Neutrophil (primary cell): ENCODE measurements around the gene CYP2A7.
"Not testable (repeated sequence)": the region's sequence is repeated elsewhere in the genome, so short reads cannot be mapped to it uniquely, and the experiment has no call there.

Experiments
- H3K27ac ChIP-seq: fragments of 200-600 bp; sonication (generic); 2 replicates; pipeline ENCODE4 v1.5.1; 2016; ENCODE audit warnings: mild to moderate bottlenecking, moderate library complexity
- H3K27me3 ChIP-seq: fragments of 200-600 bp; sonication (generic); 2 replicates; pipeline ENCODE4 v1.6.0; 2016; ENCODE audit warnings: mild to moderate bottlenecking
- H3K36me3 ChIP-seq: fragments of 200-600 bp; sonication (generic); 2 replicates; pipeline ENCODE4 v1.5.1; 2017
- H3K4me1 ChIP-seq, 2 experiments: fragments of 200-600 bp in 1 of 2; sonication (generic) in 1 of 2; 1 replicate in 1 of 2; 2 replicates in 1 of 2; pipeline versions ENCODE4 v1.5.1 to v1.6.1; 2013 to 2016; ENCODE audit warnings: low read depth in 1 of 2, low read length in 1 of 2, mild to moderate bottlenecking in 1 of 2, moderate library complexity in 1 of 2; ENCODE audit not compliant: control insufficient read depth in 1 of 2, insufficient read depth in 1 of 2
- H3K4me3 ChIP-seq, 2 experiments: fragments of 200-600 bp in 1 of 2; sonication (generic) in 1 of 2; 1 replicate in 1 of 2; 2 replicates in 1 of 2; pipeline ENCODE4 v1.5.1; 2013 to 2016; ENCODE audit warnings: low read depth in 1 of 2, low read length in 1 of 2, mild to moderate bottlenecking in 1 of 2, moderate library complexity in 1 of 2
- H3K9me3 ChIP-seq: fragments of 200-600 bp; sonication (generic); 2 replicates; pipeline ENCODE4 v1.5.1; 2016
- CTCF ChIP-seq: fragments of 200-600 bp; sonication (generic); IDR thresholded peaks from 2 replicates; pipeline ENCODE4 v1.5.1; 2016; ENCODE audit warnings: antibody characterized with exemption

CYP2A7 gene

GRCh38 chr19:40921005-40921897, 39.2 kb upstream of the CYP2A7 start:
- TF ChIP-seq CTCF: no peak
- no peaks in the 10 kb centered on the region for H3K9me3 ChIP-seq

GRCh38 chr19:40920300-40921004, 38.4 kb upstream of the CYP2A7 start:
- H3K4me3 ChIP-seq: no peak overlapping the region
- no peak for TF ChIP-seq CTCF
- H3K36me3 ChIP-seq: no peaks in the 10 kb centered on the region
- H3K4me1 ChIP-seq: no peaks in the 10 kb centered on the region
- H3K27me3 ChIP-seq: no peaks in the 10 kb centered on the region
- H3K27ac ChIP-seq: no peak overlapping the region
- H3K9me3 ChIP-seq: no peaks in the 10 kb centered on the region

More at GRCh38 chr19:40921005-40921897, 39.2 kb upstream of the CYP2A7 start:
- Histone ChIP-seq H3K36me3 (no peaks in the 10 kb centered on the region), H3K27me3 (no peaks in the 10 kb centered on the region), H3K27ac (no peak overlapping the region), H3K4me3 (no peak overlapping the region), H3K4me1 (no peaks in the 10 kb centered on the region)

GRCh38 chr19:40919530-40920299, 37.7 kb upstream of the CYP2A7 start:
- not testable (repeated sequence) for H3K4me3 ChIP-seq, H3K36me3 ChIP-seq, H3K9me3 ChIP-seq, H3K4me1 ChIP-seq, H3K27me3 ChIP-seq, H3K27ac ChIP-seq

GRCh38 chr19:40918303-40918702, 36.3 kb upstream of the CYP2A7 start:
- H3K4me3 ChIP-seq, H3K9me3 ChIP-seq, H3K36me3 ChIP-seq, H3K27me3 ChIP-seq, H3K27ac ChIP-seq, H3K4me1 ChIP-seq: not testable (repeated sequence)

- Histone ChIP-seq H3K4me3 (no peak overlapping the region), H3K4me1 (peaks cover 7 to 9% of the 10 kb centered on the region in 2 experiments), H3K9me3 (no peaks in the 10 kb centered on the region), H3K27ac (no peak overlapping the region), H3K36me3 (no peaks in the 10 kb centered on the region), H3K27me3 (peaks cover 36% of the 10 kb centered on the region)
- TF ChIP-seq CTCF: peak; percentile 8
Observed at GRCh38 chr19:40908976-40909375, 26.9 kb upstream of the CYP2A7 start.

GRCh38 chr19:40907968-40908735, 26.1 kb upstream of the CYP2A7 start:
- Histone ChIP-seq H3K4me3 (peak overlapping the region; percentile 24 to 26), H3K9me3 (no peaks in the 10 kb centered on the region), H3K27me3 (peaks cover 30% of the 10 kb centered on the region), H3K36me3 (no peaks in the 10 kb centered on the region), H3K4me1 (peaks cover 7 to 9% of the 10 kb centered on the region in 2 experiments), H3K27ac (no peak overlapping the region)
- no peak for TF ChIP-seq CTCF
